Hepatocyte (in vitro differentiated cells): ENCODE data around the gene PTPRN2. TPM values are rescaled to one million over a fixed set of nuclear protein-coding genes. Genes with fewer than 3 reads are reported as not detected.

Experiments used
- DNase-seq: peaks from one replicate; pipeline ENCODE4 v3.0.0-alpha.2; 2016; ENCODE audit warnings: low spot score
- H2AFZ ChIP-seq: fragments of 200-600 bp; sonication (generic); 2 replicates; pipeline ENCODE4 v1.6.0; 2016; ENCODE audit warnings: antibody characterized with exemption, mild to moderate bottlenecking
- H3K27ac ChIP-seq: fragments of 200-600 bp; sonication (generic); 2 replicates; pipeline ENCODE4 v1.5.1; 2016; ENCODE audit warnings: mild to moderate bottlenecking
- H3K27me3 ChIP-seq: fragments of 200-600 bp; sonication (generic); 2 replicates; pipeline ENCODE4 v1.6.1; 2016
- H3K36me3 ChIP-seq: fragments of 200-600 bp; sonication (generic); replicated peaks from 2 replicates; pipeline ENCODE4 v1.5.1; 2016; ENCODE audit warnings: low read depth; ENCODE audit not compliant: insufficient read depth
- H3K4me1 ChIP-seq: fragments of 200-600 bp; sonication (generic); 2 replicates; pipeline ENCODE4 v1.5.1; 2016; ENCODE audit warnings: mild to moderate bottlenecking, moderate library complexity; ENCODE audit not compliant: insufficient read depth
- H3K4me2 ChIP-seq: fragments of 200-600 bp; sonication (generic); 2 replicates; pipeline ENCODE4 v1.6.0; 2016
- H3K4me3 ChIP-seq: fragments of 200-600 bp; sonication (generic); 2 replicates; pipeline ENCODE4 v1.5.1; 2016; ENCODE audit warnings: mild to moderate bottlenecking
- H3K79me2 ChIP-seq: fragments of 200-600 bp; sonication (generic); 2 replicates; pipeline ENCODE4 v1.6.0; 2017; ENCODE audit warnings: mild to moderate bottlenecking
- H3K9me2 ChIP-seq: fragments of 200-600 bp; sonication (generic); replicated peaks from 2 replicates; pipeline ENCODE4 v1.6.0; 2017; ENCODE audit warnings: mild to moderate bottlenecking; ENCODE audit not compliant: insufficient read depth
- H3K9me3 ChIP-seq: fragments of 200-600 bp; sonication (generic); 2 replicates; pipeline ENCODE4 v1.5.1; 2016; ENCODE audit warnings: low read depth, mild to moderate bottlenecking
- H4K20me1 ChIP-seq: fragments of 200-600 bp; sonication (generic); 2 replicates; pipeline ENCODE4 v1.6.0; 2016; ENCODE audit warnings: mild to moderate bottlenecking; ENCODE audit not compliant: insufficient read depth, poor library complexity, severe bottlenecking
- EZH2 ChIP-seq: fragments of 200-600 bp; sonication (generic); IDR thresholded peaks from 2 replicates; pipeline ENCODE4 v1.6.1; 2016; ENCODE audit warnings: antibody characterized with exemption, mild to moderate bottlenecking, borderline replicate concordance
- EZH2phosphoT487 ChIP-seq: fragments of 200-600 bp; sonication (generic); IDR thresholded peaks from one replicate; pipeline ENCODE4 v1.6.1; 2018; ENCODE audit warnings: antibody characterized with exemption, mild to moderate bottlenecking, low read depth, moderate library complexity; ENCODE audit not compliant: unreplicated experiment, severe bottlenecking
- WGBS: methylation state at CpG from one replicate; pipeline ENCODE4 v1.1.6; 2016; ENCODE audit warnings: low lambda C conversion rate; ENCODE audit errors: missing lambda C conversion rate; 5-methylcytosine and 5-hydroxymethylcytosine counted together
- polyA plus RNA-seq: library from polyadenylated mRNA; unstranded; fragments of >200 nt; fragmentation: Nextera tagmentation; extraction: Ambion mirVana; gene quantifications from 2 replicates; pipeline ENCODE4 v1.2.1, GENCODE V29; 2016
- total RNA-seq: library from RNA; depleted of rRNA; stranded (reverse); fragments of >200 nt; gene quantifications from 2 replicates; pipeline ENCODE4 v1.2.3, GENCODE V29; 2014
- TF ChIP-seq, protein P1 (sequence below): fragments of 200-600 bp; sonication (generic); IDR thresholded peaks from 2 replicates; pipeline ENCODE4 v1.5.1; 2016; ENCODE audit warnings: antibody characterized with exemption, mild to moderate bottlenecking; ENCODE audit not compliant: poor library complexity

PTPRN2 gene
- total and polyA plus RNA-seq, 2 experiments from 2014 or later, result 2.1 to 3.3 TPM

DNA sequence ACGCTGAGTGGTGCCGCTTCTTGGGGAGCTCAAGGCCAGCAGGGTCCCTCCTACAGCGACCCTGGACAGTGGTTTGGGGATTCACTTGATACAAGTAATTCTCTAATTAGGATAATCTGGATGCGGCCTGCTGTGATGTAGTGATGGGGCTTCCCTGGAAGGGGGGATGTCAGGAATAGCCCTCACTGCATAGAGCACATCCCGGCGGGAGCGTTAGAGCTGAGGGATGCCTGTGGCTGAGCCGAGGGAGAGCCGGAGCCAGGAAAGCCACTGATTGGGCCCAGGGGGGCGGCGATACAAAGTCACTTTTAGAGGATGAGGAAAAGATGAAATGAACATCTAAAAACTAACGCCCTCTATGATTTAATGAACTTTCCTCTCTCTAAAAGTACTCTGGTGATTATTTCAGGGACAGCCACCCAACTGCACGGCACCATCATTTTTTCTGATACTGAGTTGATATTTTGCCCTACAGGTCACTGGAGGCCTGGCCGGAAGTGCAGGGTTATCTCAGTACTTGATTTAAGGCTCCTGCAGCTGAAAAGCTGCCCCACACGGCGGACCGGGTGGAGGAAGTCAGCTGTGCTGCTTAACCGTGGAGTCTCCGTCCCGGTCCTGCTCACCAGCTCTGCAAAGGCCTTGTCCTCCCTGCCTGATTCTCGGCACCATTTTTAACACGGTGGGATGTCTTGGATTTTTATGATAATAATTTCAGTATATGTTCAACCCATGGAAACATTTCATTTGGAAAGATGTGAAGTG, 732.0 kb downstream of the PTPRN2 start:
- WGBS, result 75% methylated on average over 22 of the region's 22 CpGs
- Histone ChIP-seq H3K79me2 (no peaks in the 10 kb centered on the region), H3K9me3 (no peaks in the 10 kb centered on the region), H4K20me1 (no peaks in the 10 kb centered on the region), H3K36me3 (no peaks in the 10 kb centered on the region), H3K27me3 (no peaks in the 10 kb centered on the region), H3K4me2 (no peak overlapping the region), H3K4me3 (no peak overlapping the region), H3K27ac (no peak overlapping the region), H3K4me1 (no peaks in the 10 kb centered on the region), H3K9me2 (no peaks in the 10 kb centered on the region), H2AFZ (no peak overlapping the region)
- TF ChIP-seq EZH2phosphoT487, result no peak
- TF ChIP-seq, protein P1, sequence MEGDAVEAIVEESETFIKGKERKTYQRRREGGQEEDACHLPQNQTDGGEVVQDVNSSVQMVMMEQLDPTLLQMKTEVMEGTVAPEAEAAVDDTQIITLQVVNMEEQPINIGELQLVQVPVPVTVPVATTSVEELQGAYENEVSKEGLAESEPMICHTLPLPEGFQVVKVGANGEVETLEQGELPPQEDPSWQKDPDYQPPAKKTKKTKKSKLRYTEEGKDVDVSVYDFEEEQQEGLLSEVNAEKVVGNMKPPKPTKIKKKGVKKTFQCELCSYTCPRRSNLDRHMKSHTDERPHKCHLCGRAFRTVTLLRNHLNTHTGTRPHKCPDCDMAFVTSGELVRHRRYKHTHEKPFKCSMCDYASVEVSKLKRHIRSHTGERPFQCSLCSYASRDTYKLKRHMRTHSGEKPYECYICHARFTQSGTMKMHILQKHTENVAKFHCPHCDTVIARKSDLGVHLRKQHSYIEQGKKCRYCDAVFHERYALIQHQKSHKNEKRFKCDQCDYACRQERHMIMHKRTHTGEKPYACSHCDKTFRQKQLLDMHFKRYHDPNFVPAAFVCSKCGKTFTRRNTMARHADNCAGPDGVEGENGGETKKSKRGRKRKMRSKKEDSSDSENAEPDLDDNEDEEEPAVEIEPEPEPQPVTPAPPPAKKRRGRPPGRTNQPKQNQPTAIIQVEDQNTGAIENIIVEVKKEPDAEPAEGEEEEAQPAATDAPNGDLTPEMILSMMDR, result no peak
- TF ChIP-seq EZH2, result no peak
- DNase-seq, result no peak

DNA sequence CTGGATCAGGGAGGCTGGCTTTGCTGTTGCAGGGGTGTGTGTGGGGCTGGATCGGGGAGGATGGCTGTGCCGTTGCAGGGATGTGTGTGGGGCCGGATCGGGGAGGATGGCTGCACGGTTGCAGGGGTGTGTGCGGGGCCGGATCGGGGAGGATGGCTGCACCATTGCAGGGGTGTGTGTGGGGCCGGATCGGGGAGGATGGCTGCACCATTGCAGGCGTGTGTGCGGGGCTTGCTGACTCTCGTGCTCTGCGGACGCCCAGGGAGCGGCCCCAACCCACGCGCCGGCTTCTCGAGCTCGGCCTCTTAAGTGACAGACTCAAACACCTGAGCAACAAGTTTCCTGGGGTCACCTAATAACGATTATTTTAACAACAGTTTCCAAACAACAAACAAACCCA, 732.6 kb downstream of the PTPRN2 start:
- Histone ChIP-seq H3K36me3 (no peaks in the 10 kb centered on the region), H4K20me1 (no peaks in the 10 kb centered on the region), H3K4me1 (no peaks in the 10 kb centered on the region), H3K9me3 (no peaks in the 10 kb centered on the region), H2AFZ (no peak overlapping the region), H3K9me2 (no peaks in the 10 kb centered on the region), H3K4me3 (no peak overlapping the region), H3K79me2 (no peaks in the 10 kb centered on the region), H3K27ac (no peak overlapping the region), H3K4me2 (no peak overlapping the region), H3K27me3 (no peaks in the 10 kb centered on the region)
- 82% methylated on average over 6 of the region's 22 CpGs for WGBS
- DNase-seq, result no peak
- TF ChIP-seq EZH2phosphoT487 (no peak), EZH2 (no peak)
- TF ChIP-seq, protein P1, result no peak

- no peak overlapping the region for H3K4me2 ChIP-seq
- H3K27me3 ChIP-seq, result no peaks in the 10 kb centered on the region
- H3K4me1 ChIP-seq, result no peaks in the 10 kb centered on the region
- no peaks in the 10 kb centered on the region for H4K20me1 ChIP-seq
- WGBS, result 86% methylated on average over 28 of the region's 28 CpGs
- TF ChIP-seq EZH2, result no peak
- TF ChIP-seq EZH2phosphoT487, result no peak
- H3K9me3 ChIP-seq, result no peaks in the 10 kb centered on the region
- DNase-seq, result no peak
- H3K79me2 ChIP-seq, result no peaks in the 10 kb centered on the region
- no peaks in the 10 kb centered on the region for H3K36me3 ChIP-seq
- H2AFZ ChIP-seq, result no peak overlapping the region
- no peak overlapping the region for H3K4me3 ChIP-seq
- no peaks in the 10 kb centered on the region for H3K9me2 ChIP-seq
- no peak overlapping the region for H3K27ac ChIP-seq
Measured at GRCh38 chr7:157854066-157854891, 733.3 kb downstream of the PTPRN2 start.

DNA sequence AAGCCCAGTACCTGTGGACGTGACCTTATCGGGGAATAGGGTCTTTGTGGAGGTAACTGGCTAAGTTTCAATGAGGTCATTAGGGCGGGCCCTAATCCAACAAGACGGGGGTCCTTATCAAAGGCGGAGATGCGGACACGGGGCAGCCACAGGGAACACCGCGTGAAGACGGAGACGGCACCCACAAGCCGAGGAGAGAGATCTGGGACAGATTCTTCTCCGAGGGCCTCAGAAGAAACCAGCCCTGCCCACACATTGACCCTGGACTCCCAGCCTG, 733.9 kb downstream of the PTPRN2 start:
- Histone ChIP-seq H3K9me3 (no peaks in the 10 kb centered on the region), H2AFZ (no peak overlapping the region), H3K9me2 (no peaks in the 10 kb centered on the region), H3K27ac (no peak overlapping the region), H3K36me3 (no peaks in the 10 kb centered on the region), H4K20me1 (no peaks in the 10 kb centered on the region), H3K4me3 (no peak overlapping the region), H3K4me1 (no peaks in the 10 kb centered on the region), H3K27me3 (no peaks in the 10 kb centered on the region), H3K79me2 (no peaks in the 10 kb centered on the region), H3K4me2 (no peak overlapping the region)
- 98% methylated on average over 13 of the region's 13 CpGs for WGBS
- no peak for TF ChIP-seq EZH2
- no peak for DNase-seq
